Measurements from ENCODE around the gene DYNC2H1.
A peak's percentile ranks its signal among the peaks of the same experiment; 100 is the strongest.

Gene DYNC2H1, protein sequence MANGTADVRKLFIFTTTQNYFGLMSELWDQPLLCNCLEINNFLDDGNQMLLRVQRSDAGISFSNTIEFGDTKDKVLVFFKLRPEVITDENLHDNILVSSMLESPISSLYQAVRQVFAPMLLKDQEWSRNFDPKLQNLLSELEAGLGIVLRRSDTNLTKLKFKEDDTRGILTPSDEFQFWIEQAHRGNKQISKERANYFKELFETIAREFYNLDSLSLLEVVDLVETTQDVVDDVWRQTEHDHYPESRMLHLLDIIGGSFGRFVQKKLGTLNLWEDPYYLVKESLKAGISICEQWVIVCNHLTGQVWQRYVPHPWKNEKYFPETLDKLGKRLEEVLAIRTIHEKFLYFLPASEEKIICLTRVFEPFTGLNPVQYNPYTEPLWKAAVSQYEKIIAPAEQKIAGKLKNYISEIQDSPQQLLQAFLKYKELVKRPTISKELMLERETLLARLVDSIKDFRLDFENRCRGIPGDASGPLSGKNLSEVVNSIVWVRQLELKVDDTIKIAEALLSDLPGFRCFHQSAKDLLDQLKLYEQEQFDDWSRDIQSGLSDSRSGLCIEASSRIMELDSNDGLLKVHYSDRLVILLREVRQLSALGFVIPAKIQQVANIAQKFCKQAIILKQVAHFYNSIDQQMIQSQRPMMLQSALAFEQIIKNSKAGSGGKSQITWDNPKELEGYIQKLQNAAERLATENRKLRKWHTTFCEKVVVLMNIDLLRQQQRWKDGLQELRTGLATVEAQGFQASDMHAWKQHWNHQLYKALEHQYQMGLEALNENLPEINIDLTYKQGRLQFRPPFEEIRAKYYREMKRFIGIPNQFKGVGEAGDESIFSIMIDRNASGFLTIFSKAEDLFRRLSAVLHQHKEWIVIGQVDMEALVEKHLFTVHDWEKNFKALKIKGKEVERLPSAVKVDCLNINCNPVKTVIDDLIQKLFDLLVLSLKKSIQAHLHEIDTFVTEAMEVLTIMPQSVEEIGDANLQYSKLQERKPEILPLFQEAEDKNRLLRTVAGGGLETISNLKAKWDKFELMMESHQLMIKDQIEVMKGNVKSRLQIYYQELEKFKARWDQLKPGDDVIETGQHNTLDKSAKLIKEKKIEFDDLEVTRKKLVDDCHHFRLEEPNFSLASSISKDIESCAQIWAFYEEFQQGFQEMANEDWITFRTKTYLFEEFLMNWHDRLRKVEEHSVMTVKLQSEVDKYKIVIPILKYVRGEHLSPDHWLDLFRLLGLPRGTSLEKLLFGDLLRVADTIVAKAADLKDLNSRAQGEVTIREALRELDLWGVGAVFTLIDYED (N-terminal part only)

DNA sequence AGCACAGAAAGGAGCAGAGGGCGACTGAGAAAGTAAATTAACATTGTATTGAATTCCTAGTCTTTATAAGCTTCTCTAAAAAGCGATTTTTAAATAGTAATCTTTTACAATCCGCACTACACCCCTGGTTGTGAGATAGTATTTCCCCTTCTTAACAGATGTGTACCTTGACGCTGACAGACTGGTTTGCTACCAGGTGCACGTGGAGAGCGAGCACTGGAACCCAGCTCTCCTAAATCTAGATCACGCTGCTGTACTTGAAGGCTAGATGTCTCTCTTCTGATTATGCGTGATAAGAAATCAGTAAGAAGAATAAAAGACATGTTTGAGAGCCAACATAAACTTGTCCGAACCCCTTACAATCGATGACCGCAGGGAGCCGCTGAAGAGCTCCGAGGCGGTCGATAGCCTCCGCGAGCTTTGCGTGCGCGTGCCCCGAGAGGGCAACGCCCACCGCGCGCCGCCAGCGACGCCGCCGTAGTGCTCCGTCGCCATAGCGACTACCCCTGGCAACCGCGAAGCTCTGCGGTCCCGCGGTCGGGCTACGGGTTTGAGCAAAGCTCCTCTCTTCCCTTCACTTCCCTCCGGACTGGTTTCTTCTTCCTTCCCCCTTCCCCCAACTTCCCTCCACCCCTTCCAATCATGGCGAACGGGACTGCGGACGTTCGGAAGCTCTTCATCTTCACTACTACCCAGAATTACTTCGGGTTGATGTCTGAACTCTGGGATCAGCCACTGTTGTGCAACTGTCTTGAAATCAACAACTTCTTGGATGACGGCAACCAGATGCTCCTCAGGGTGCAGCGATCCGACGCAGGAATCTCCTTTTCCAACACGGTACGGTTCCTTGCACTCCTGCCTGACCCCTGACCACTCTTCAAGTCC, at the start of gene DYNC2H1:
Gene DYNC2H1 (plus strand): TSS at position 494 of the 885 bp plus-strand sequence. CDS start 149 bp downstream, at position 643.
- peak; percentile 75 for DNase-seq (ENCODE audit: low read depth in 2 of 2)

DNA sequence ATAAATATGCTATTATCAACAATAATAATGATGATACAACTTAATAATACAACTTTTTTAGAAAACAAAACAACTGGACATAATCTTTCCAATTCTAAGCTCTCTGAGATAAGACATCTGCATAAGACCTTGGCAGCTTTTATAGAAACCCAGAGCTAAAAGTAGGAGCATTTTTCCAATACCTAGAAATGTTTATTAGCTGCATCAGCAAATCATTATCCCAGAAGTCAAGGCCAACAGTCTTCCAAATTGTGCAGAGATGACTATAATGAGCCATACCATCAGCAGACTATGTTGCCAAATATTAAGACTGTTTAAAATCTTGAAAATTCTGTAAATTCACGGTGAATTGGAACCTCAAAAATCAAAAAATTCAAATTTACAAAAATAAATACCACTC, 47.6 kb upstream of the DYNC2H1 start:
- no peak for DNase-seq (ENCODE audit: low read depth in 2 of 2)

DNA sequence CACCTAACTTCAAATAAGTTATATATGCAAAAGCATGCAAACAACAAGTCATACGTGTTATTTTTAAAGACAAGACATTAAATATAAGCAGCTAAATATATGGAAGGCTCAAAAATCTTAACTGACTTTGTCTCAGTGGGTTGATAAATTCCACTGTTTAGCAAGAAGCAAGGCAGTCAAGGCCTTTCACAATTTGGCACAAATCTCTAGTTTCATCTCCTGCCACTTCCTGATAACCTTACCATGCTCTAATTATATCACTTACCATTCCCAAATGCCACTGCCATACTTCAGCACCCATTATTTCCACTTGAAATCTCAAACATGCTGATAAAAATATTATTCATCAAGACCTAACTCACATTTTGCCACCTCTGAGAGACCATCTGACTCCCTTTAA, 42.1 kb upstream of the DYNC2H1 start:
- no peak for DNase-seq (ENCODE audit: low read depth in 2 of 2)

DNA sequence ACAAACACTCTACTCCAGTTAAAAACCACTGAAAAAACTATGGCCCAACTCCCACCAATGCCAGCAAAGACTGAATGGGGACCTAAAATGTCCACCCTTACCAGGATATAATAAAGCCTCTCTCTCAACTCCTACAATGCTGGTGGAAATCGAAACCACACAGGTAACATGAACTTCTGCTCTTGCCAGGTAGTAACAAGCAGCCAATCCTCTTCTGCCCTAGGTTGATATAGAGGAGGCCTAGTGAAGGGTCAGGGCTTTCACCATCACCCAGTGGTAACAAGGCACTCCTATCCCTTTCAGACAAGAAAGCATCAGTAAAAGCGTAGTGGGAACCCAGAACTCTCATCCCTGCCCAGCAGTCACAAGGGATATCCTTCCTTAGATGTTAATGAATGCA, 39.9 kb upstream of the DYNC2H1 start:
- no peak for DNase-seq (ENCODE audit: low read depth in 2 of 2)

DNA sequence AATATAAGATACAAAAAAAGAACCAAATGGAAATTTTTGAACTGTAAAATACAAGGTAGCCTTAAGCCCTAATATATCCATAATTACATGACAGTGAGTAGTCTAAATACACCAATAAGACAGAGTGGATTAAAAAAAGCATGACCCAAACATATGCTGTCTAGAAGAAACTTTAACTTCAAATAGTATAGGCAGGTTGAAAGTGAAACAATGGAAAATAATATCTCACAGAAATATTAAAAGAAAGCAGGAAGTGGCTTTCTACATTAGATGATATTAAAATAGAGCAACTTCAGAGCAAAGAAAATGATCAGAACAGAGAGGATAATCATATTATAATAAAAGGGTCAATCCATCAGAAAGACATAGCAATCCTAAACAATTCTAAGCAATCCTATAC, 39.1 kb upstream of the DYNC2H1 start:
- no peak for DNase-seq (ENCODE audit: low read depth in 2 of 2)

DNA sequence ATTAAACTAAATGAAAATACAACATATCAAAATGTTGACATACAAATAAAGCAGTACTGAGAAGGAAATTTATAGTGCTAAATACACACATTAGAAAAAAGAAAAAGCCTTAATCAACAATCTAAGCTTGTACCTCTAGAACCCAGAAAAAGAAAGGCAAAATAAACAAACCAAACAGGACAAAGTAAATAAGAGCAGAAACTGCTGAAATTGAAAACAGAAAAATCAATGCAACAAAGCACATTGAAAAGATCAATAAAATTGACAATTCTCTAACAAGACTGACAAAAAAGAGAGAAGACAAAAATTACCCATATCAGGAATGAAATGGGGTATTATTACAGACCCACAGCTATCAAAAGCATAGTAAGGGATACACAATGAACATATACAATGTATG, 38.2 kb upstream of the DYNC2H1 start:
- no peak for DNase-seq (ENCODE audit: low read depth in 2 of 2)

DNA sequence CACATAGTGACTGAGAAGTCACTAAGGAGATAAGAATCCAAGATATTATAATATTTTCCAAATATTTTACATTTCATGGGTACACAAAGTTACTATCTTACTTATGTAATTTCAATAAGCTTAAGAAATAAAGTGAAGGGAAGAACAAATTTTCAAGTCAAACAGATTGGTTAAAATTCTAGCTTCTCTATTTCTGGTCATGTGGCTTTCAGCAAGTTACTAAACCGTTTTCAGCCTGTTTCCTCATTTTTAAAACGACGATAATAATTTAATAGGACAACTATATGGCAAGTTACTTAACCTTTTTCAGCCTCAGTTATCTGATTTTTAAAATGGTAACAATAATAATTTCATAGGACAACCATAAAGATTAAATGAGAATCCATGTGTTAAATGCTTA, 32.9 kb upstream of the DYNC2H1 start:
- DNase-seq (ENCODE audit: low read depth in 2 of 2) = no peak

DNA sequence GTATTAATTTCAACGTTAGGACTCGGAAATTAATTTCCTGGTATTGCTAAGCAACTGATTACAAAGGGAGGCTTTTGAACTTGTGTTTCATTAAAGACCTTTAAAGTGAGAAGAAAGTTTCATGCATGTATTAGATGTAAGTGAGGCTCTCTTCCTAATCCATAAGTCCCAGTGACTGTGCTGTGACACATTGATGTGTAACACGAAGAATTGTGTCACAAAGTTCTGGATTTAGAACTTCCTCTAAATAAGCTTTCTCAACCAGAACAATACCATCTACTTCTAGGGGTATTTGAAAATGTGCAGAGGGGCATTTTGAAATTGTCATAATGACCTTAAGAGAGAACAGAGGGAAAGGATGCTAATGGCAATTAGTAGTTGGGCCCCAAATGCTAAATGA, 31.7 kb upstream of the DYNC2H1 start:
- DNase-seq (ENCODE audit: low read depth in 2 of 2) = no peak

DNA sequence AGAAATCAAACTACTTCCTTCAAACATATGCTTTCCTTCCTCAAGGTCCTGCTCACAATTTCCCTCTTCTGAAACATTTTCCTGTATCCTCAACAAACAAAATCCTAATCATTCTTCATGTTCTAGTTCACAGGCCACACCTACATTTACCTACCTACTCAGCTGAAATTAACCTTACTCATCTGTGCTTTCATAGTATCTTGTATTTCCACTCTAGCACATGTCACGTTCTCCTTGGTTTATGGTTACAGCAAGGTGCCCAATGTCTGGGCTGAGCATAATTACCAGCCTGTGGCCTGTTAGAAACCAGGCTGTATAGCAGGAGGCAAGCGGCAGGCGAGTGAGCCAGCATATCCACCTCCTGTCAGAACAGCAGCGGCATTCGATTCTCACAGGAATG, 30.5 kb upstream of the DYNC2H1 start:
- no peak for DNase-seq (ENCODE audit: low read depth in 2 of 2)

DNA sequence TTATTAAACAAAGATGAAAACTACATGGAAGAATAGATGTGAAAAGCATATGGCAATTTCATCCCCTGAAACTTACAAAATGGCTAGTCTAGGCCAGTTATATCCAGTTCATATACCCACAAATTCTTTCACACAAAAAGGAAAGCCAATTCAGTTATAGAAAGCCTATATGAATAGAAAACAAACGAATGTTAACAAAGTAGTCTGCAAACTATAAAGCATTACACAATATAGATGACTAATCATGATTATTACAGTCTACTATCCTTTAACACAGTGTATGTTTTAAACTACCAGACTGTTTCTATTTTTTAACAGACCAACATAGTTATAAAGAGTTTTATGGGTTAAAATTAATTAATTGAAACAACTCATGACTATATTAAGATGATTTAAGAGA, 29.4 kb upstream of the DYNC2H1 start:
- DNase-seq (ENCODE audit: low read depth in 2 of 2) = no peak

DNA sequence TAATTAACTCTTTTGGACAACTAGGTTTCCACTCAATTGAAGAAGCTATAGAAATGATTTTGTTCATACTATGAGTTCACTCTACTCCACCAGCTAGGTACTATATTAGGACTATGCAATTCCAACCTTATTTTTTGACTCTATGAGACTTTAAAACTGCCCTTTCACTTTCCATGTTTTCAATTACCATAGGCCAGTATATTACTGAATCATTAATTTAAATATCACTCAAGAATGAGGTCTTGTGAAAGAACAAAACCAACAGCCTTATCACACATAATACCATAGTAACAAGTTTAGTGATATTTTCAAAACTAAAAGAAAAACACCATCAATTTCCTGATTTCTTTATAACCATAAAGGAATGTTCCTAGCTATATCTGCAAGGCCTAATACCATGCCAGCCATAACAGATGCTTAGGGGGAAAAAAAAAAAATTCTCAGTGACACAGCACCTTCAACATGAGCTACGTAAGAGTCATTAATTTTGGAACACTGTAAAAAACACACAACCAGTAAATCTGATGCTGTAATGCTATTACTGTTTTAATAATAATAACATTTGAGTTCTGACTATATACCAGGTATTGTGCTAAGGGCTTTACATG, 23.4 kb upstream of the DYNC2H1 start:
- no peak for DNase-seq (ENCODE audit: low read depth in 2 of 2)

DNA sequence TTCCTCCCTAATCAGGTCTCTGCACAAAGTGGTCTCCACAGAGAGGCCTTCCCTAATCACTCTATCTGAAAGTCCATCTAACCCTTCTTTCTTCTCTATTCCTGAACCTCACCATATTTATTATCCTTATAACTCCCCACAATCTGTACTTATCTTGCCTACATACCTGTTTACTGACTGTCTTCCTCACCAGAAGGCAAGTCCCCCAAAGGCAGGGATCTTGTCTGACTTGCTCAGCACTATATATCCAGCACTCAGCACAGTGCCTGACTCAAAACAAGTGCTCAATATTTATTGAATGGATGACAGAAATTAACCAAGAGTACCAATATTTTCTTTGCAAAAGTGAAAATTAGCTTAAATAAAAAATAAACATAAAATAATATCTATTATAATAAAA, 22.8 kb upstream of the DYNC2H1 start:
- no peak for DNase-seq (ENCODE audit: low read depth in 2 of 2)

DNA sequence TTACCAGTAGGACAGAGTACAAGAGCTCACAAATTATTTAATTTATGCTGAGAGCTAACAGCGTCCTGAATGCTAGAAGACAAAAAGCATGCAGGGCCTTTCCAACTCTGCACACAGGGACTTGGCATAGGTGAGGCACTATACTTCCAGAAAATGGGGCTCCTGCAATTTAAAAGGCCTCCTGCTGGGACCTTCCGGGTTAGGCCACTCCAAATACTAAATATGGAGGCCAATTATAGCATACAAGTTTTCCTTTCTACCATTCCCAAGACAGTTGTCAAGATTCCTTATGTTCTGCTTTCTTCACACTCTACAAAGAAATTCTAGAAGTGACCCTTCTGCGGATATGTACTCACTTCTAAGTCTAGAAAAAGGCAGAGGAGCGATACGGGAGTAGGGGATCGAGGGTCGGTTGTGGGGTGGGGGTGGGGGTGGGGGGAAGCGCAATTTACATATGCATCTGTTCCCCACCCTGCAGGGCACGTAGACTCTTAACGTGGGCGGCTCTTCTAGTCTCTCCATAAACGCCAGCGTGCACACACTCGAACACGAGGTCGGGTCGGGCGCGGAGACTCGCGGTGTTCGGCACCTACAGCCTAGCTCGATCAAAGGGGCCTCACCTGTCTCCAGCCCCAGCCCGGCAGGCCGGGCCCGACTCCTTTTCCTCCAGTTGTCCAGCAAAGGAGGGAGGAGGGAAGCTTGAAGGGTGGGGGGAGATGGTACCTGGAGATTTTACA, 18.0 kb upstream of the DYNC2H1 start:
- no peak for DNase-seq (ENCODE audit: low read depth in 2 of 2)

DNA sequence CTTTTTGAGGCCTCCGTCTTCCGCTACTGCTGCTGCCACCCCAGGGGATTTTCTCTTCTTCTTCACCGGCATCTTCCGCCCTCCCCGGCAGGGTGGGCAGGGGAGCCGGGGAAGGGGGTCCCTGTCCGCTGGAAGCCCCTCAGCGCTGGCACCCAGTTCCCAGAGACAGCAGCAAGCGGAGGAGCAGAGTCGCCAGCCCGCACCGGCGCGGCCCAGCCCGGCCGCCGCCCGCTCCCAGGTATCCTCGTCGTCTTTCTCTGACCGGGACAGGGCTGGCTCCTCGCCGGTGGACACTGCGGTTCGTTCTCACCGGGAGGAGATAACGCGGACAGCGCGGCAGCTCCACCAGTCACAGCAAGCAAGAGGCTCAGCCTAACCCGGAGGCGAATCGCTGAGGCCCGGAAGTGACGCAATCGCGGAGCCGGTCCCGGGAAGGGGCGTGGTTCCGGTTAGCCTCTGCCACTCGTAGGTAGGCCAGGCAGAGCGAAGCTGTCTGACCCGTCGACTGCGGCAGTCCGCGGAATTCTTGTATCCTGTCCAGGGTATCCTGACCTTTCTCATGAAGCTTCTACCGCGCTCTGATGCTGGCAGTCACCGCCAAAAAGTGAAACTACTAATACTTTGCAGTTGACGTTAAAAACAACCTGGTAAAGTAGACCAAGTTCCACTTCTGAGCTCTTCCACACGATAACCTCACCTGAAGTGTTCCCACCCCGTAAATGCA, 17.3 kb upstream of the DYNC2H1 start, which contains the start of gene DCUN1D5:
Gene DCUN1D5 (minus strand): TSS at position 360 of the 724 bp plus-strand sequence. CDS start 288 bp downstream, at position 72.
- peak; percentile 88 to 91 for DNase-seq (ENCODE audit: low read depth in 2 of 2)

DNA sequence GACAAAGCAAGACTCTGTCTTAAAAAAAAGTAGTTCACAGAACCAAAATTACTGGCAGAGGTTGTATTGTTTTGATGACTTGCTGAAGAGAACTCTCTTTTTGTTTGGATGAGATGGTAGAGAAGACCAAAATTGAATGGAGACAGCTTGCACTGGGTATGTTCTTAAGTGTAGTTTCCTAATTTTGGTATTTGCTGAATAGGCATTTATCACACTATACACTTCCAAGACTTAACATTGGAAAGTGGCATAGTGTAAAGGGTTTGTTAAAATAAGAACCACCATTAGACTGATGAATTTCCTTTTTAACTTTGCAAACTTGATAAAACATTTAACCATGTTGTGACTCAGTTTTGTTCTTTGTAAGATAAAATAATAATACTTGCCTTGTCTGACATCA, 11.9 kb upstream of the DYNC2H1 start:
- no peak for DNase-seq (ENCODE audit: low read depth in 2 of 2)

DNA sequence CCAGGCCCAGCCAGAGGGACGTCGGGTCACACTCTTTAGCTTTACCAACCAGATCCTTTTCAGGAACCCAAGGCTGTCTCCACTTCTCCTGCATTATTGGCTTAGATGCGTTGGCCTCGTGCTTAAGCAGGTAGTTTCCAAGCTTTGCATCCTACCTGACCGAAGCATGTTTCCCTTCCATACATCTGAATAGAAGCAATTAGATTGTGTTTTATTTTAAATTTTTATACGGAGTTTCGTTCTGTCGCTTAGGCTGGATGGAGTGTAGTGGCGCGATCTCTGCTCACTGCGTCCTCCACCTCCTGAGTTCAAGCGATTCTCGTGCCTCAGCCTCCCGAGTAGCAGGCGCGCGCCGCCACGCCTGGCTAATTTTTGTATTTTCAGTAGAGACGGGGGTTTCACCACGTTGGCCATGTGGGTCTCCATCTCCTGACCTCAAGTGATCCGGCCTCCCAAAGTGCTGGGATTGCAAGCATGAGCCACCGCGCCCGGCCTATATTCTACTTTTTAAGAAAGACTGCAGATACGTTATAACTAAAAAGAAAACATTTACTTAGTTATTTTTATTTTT, 677 bp downstream of the DYNC2H1 start:
- DNase-seq (ENCODE audit: low read depth in 2 of 2) = no peak

DNA sequence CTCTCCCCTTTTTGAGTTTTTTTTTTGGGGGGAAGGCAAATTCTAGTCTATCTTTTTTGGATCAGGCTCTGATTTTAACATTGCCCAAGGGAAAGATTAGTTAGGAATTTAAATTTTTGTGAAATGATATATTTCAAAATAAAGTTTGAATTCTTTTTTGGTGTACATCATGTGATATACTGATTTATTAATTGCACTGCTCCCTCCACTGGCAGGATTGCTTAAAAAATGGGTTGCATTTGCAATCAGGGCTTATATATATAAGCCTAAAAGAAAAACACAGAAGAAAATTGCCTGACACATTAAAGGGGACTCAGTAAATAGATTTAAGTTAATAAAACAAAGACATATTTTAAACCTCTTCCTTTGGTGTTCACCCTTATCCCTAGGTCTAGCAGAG, 1.2 kb downstream of the DYNC2H1 start:
- DNase-seq (ENCODE audit: low read depth in 2 of 2) = no peak

DNA sequence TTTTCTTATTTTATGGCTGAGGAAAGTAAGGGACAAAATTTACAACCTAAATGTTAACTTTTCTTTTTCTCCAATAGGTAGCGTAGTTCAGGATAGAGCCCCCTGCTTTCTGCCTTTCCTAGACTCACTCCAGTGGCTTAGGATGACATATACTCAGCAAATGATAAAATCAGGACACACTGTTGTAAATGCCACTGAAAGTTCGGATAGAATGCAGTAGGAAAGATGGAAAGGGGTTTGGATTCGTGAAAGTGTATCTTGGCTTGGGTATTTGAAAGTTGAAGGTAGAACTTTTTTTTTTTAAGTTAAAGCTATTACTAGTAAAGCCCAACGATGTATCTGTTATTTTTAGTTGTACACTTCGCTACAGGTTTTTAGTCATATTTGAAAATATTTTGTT, 2.2 kb downstream of the DYNC2H1 start:
- DNase-seq (ENCODE audit: low read depth in 2 of 2) = no peak

DNA sequence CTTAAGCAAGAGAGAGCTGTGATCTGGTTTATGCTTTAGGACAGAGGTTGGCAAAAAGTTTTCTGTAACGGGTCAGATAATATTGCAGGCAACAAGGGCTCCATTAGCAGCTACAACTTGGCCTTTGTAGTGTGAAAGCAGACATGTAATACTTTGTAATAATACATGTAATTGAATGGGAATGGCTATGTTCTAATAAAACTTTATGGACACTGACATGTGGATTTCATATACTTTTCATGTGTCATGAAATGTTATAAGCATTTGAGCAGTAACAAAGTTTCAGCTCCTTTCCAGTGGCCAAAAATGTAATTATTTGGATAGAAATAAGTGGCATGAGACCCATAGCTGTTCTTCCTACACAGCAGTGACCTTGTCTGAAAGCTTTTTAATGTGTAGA, 3.1 kb downstream of the DYNC2H1 start:
- no peak for DNase-seq (ENCODE audit: low read depth in 2 of 2)

Data from activated CD4-positive, alpha-beta T cell treated with anti-CD3 and anti-CD28 coated beads for 24 hours (primary cell).